ENCODE data around the gene PLCH2.

Gene PLCH2

GRCh38 chr1:2465371-2466269 is 10.5 kb upstream of the PLCH2 start:
- H3K4me3 Mint-ChIP-seq = no peak overlapping the region
- no peaks in the 10 kb centered on the region for H3K36me3 Mint-ChIP-seq (ENCODE audit: low read depth)
- H3K27ac Mint-ChIP-seq = no peak overlapping the region
- peaks cover 36% of the 10 kb centered on the region for H3K27me3 Mint-ChIP-seq (ENCODE audit: low read depth)
- no peaks in the 10 kb centered on the region for H3K9me3 Mint-ChIP-seq
- no peak for TF ChIP-seq CTCF (IDR thresholded peaks at IDR 0.05; ENCODE audit: unreplicated experiment in 3 of 3)
- peaks cover 10% of the 10 kb centered on the region for H3K4me1 Mint-ChIP-seq

DNA sequence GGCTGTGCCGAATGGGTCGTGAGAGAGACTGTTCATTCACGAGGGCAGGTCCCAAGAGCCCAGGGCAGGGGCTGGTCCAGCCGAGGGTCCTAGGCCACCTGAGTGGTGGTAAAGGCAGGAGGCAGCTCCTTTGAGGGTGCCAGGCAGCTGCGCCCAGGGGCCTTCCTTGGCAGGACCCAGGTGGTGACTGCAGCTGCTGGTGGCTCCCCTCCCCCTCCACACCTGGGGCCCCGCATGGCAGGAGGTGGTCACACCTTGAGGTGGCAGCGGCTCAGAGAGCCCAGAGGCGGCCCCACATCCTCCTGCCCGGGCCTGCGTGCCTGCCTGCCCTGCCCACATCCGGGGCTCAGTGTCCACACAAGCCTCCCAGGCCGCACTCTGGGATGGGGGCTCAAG is 9.8 kb upstream of the PLCH2 start:
- Mint-ChIP-seq H3K4me3 (no peak overlapping the region), H3K27me3 (ENCODE audit: low read depth) (peaks cover 36% of the 10 kb centered on the region), H3K27ac (no peak overlapping the region), H3K9me3 (no peaks in the 10 kb centered on the region), H3K4me1 (peaks cover 10% of the 10 kb centered on the region), H3K36me3 (ENCODE audit: low read depth) (no peaks in the 10 kb centered on the region)
- TF ChIP-seq CTCF (IDR thresholded peaks at IDR 0.05; ENCODE audit: unreplicated experiment in 3 of 3) = no peak

- no peak for TF ChIP-seq CTCF (IDR thresholded peaks at IDR 0.05; ENCODE audit: unreplicated experiment in 3 of 3)
- no peak overlapping the region for H3K27ac Mint-ChIP-seq
- no peaks in the 10 kb centered on the region for H3K9me3 Mint-ChIP-seq
- H3K4me3 Mint-ChIP-seq = no peak overlapping the region
- H3K36me3 Mint-ChIP-seq (ENCODE audit: low read depth) = no peaks in the 10 kb centered on the region
- peaks cover 36% of the 10 kb centered on the region for H3K27me3 Mint-ChIP-seq (ENCODE audit: low read depth)
- H3K4me1 Mint-ChIP-seq = peaks cover 10% of the 10 kb centered on the region
Observed at GRCh38 chr1:2466958-2467554, 9.0 kb upstream of the PLCH2 start.

DNA sequence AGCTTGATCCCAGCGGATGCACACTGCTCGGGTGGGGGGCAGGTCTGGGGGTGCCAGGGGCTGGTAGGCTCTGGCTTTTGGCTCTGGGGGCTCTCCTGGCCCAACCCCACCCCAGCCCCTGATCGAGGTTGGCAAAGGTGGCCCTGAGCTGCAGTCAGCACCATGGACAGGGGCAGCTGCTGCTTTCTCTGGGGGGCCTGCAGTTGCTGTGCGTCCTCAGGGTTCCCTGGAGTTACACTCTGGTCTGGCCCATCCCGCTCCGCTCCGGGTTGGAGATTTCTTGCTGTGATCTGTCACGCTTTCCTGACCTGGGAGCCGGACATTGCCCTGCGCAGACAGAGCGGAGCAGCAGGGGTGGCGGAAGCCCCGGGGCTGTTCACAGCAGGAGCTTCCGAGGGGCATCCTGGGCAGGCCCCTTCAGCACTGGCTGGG is 8.0 kb upstream of the PLCH2 start:
- Mint-ChIP-seq H3K27ac (no peak overlapping the region), H3K4me1 (peaks cover 5% of the 10 kb centered on the region), H3K27me3 (ENCODE audit: low read depth) (peaks cover 35% of the 10 kb centered on the region), H3K9me3 (no peaks in the 10 kb centered on the region), H3K4me3 (no peak overlapping the region), H3K36me3 (ENCODE audit: low read depth) (no peaks in the 10 kb centered on the region)
- no peak for TF ChIP-seq CTCF (IDR thresholded peaks at IDR 0.05; ENCODE audit: unreplicated experiment in 3 of 3)

DNA sequence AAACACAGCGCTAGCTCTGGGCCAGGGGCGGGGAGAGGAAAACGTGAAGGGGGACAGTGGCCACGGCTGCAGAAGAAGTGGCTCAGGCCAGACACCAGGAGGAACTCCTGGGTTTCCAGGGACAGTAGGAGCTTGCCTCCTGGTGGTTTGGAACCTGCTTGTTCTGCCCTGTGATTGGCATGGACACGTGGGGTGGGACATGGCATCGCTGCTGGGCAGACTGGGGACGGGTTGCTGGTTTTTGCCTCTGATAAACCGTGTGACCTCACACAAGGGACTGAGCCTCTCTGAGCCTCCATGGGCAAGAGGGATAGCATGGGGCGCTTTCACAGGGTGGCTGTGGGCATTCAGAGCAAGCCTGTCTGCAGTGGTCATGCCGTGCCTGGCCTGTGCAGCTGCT is 7.5 kb upstream of the PLCH2 start:
- Mint-ChIP-seq H3K9me3 (no peaks in the 10 kb centered on the region), H3K27me3 (ENCODE audit: low read depth) (peaks cover 32% of the 10 kb centered on the region), H3K36me3 (ENCODE audit: low read depth) (no peaks in the 10 kb centered on the region), H3K4me1 (peaks cover 4% of the 10 kb centered on the region), H3K4me3 (peak overlapping the region in 1 of 3 experiments; percentile 20), H3K27ac (no peak overlapping the region)
- no peak for TF ChIP-seq CTCF (IDR thresholded peaks at IDR 0.05; ENCODE audit: unreplicated experiment in 3 of 3)

Measured in nephron (organoid).